SU-DHL-6 (cell line): ENCODE measurements around the gene COL27A1.

Experiments used
- H2AFZ ChIP-seq: fragments of 200-600 bp; sonication (generic); 2 replicates; pipeline ENCODE4 v1.6.1; 2014; ENCODE audit warnings: low read depth, mild to moderate bottlenecking, moderate library complexity, mixed read lengths, antibody characterized with exemption, low read length; ENCODE audit not compliant: severe bottlenecking
- H3F3A ChIP-seq: fragments of 200-600 bp; shearing (Covaris generic); 2 replicates; pipeline ENCODE4 v1.6.0; 2016; ENCODE audit warnings: antibody characterized with exemption, mild to moderate bottlenecking; ENCODE audit not compliant: insufficient read depth
- H3K27ac ChIP-seq: fragments of 200-600 bp; sonication (generic); 2 replicates; pipeline ENCODE4 v1.5.1; 2016; ENCODE audit warnings: low read depth, mild to moderate bottlenecking, low read length, moderate library complexity, mixed read lengths
- H3K27me3 ChIP-seq: fragments of 200-600 bp; sonication (generic), shearing (Covaris generic); 2 replicates; pipeline ENCODE4 v1.6.0; 2014; ENCODE audit warnings: mild to moderate bottlenecking, low read length
- H3K36me3 ChIP-seq: fragments of 200-600 bp; sonication (generic); 2 replicates; pipeline ENCODE4 v1.6.1; 2014; ENCODE audit warnings: mild to moderate bottlenecking, low read length, mixed read lengths
- H3K4me2 ChIP-seq: fragments of 300-600, 200-600 bp; shearing (Covaris generic), sonication (generic); 2 replicates; pipeline ENCODE4 v1.6.0; 2014; ENCODE audit warnings: low read length, low read depth, mild to moderate bottlenecking; ENCODE audit not compliant: poor library complexity, severe bottlenecking
- H3K4me3 ChIP-seq: fragments of 200-600 bp; sonication (generic); 2 replicates; pipeline ENCODE4 v1.5.1; 2014; ENCODE audit warnings: antibody characterized with exemption, low read length, mild to moderate bottlenecking, mixed read lengths; ENCODE audit not compliant: insufficient read depth, poor library complexity, severe bottlenecking
- H3K79me2 ChIP-seq: fragments of 200-600 bp; sonication (generic); 2 replicates; pipeline ENCODE4 v1.6.1; 2014; ENCODE audit warnings: mild to moderate bottlenecking, low read length, moderate library complexity; ENCODE audit not compliant: insufficient read depth
- H3K9ac ChIP-seq: fragments of 200-600 bp; sonication (generic); 2 replicates; pipeline ENCODE4 v1.7.0; 2014; ENCODE audit warnings: mild to moderate bottlenecking, low read length
- H3K9me2 ChIP-seq: fragments of 200-600 bp; sonication (generic); replicated peaks from 2 replicates; pipeline ENCODE4 v1.6.1; 2014; ENCODE audit warnings: low read length; ENCODE audit not compliant: insufficient read depth
- H3K9me3 ChIP-seq: fragments of 200-600 bp; sonication (generic); 2 replicates; pipeline ENCODE4 v1.6.1; 2014; ENCODE audit warnings: low read length, mixed read lengths; ENCODE audit not compliant: insufficient read depth
- H4K20me1 ChIP-seq: fragments of 200-600 bp; sonication (generic); 2 replicates; pipeline ENCODE4 v1.6.1; 2014; ENCODE audit warnings: low read depth, mild to moderate bottlenecking, antibody characterized with exemption, low read length, moderate library complexity, mixed read lengths
- CTCF ChIP-seq: fragments of 200-600 bp; sonication (generic); IDR thresholded peaks from one replicate; pipeline ENCODE4 v1.5.1; 2017; ENCODE audit warnings: antibody characterized with exemption, mild to moderate bottlenecking, low read length, moderate library complexity; ENCODE audit not compliant: insufficient read depth, poor library complexity, severe bottlenecking
- EZH2phosphoT487 ChIP-seq: fragments of 200-600 bp; sonication (generic), shearing (Covaris generic); conservative IDR thresholded peaks from 2 replicates; pipeline ENCODE4 v1.6.1; 2018; ENCODE audit warnings: mild to moderate bottlenecking, antibody characterized with exemption, low read length, moderate library complexity, mixed read lengths

Gene COL27A1

GRCh38 chr9:114359801-114360200, 204.5 kb downstream of the COL27A1 start:
- Histone ChIP-seq H3K9me3 (no peaks in the 10 kb centered on the region), H3K79me2 (no peaks in the 10 kb centered on the region), H3K9me2 (no peaks in the 10 kb centered on the region), H3K36me3 (peaks cover 31% of the 10 kb centered on the region), H3K27me3 (no peaks in the 10 kb centered on the region), H3K27ac (no peak overlapping the region), H3K4me3 (no peak overlapping the region), H4K20me1 (no peaks in the 10 kb centered on the region), H3K9ac (no peak overlapping the region), H3K4me2 (no peak overlapping the region), H3F3A (no peaks in the 10 kb centered on the region), H2AFZ (no peak overlapping the region)
- no peak for TF ChIP-seq EZH2phosphoT487
- TF ChIP-seq CTCF, result no peak

- Histone ChIP-seq H3K4me2 (no peak overlapping the region), H3F3A (peaks cover 8% of the 10 kb centered on the region), H2AFZ (no peak overlapping the region), H3K9me2 (no peaks in the 10 kb centered on the region), H3K4me3 (no peak overlapping the region), H3K79me2 (no peaks in the 10 kb centered on the region), H3K36me3 (peaks cover 40% of the 10 kb centered on the region), H4K20me1 (no peaks in the 10 kb centered on the region), H3K27me3 (no peaks in the 10 kb centered on the region), H3K27ac (no peak overlapping the region), H3K9me3 (no peaks in the 10 kb centered on the region), H3K9ac (no peak overlapping the region)
- no peak for TF ChIP-seq CTCF
- TF ChIP-seq EZH2phosphoT487, result no peak
Measured at GRCh38 chr9:114361542-114361941, 206.2 kb downstream of the COL27A1 start.
